NCI-H2196 treated with DMSO at 0.1 percent for 48 hours (cell line): ENCODE measurements around the gene ATP6V1G3.
"Not testable (repeated sequence)": the region's sequence is repeated elsewhere in the genome, so short reads cannot be mapped to it uniquely, and the experiment has no call there.

Experiments used
- DNase-seq: peaks from one replicate; lab custom pipeline; 2025; ENCODE audit not compliant: unreplicated experiment; lab: John Stamatoyannopoulos, UW

Gene ATP6V1G3

GRCh38 chr1:198543670-198544260 is 3.3 kb upstream of the ATP6V1G3 start:
- DNase-seq = no peak

GRCh38 chr1:198542632-198543031 is 2.2 kb upstream of the ATP6V1G3 start:
- no peak for DNase-seq

GRCh38 chr1:198541737-198542136 is 1.3 kb upstream of the ATP6V1G3 start:
- no peak for DNase-seq

- DNase-seq = no peak
These were observed 1.7 kb downstream of the ATP6V1G3 start for GRCh38 chr1:198538579-198539364.

GRCh38 chr1:198535631-198536030 is 4.8 kb downstream of the ATP6V1G3 start:
- no peak for DNase-seq

- DNase-seq = no peak
These were observed 5.7 kb downstream of the ATP6V1G3 start for GRCh38 chr1:198534548-198535418.

GRCh38 chr1:198531891-198532290 is 8.6 kb downstream of the ATP6V1G3 start:
- DNase-seq = no peak

GRCh38 chr1:198530953-198531352 is 9.5 kb downstream of the ATP6V1G3 start:
- no peak for DNase-seq

GRCh38 chr1:198529414-198529813 is 11.1 kb downstream of the ATP6V1G3 start:
- no peak for DNase-seq

- no peak for DNase-seq
These were observed 12.1 kb downstream of the ATP6V1G3 start for GRCh38 chr1:198528364-198528763.

- DNase-seq = no peak
These were observed 15.9 kb downstream of the ATP6V1G3 start for GRCh38 chr1:198524556-198524955.

GRCh38 chr1:198524127-198524526 is 16.4 kb downstream of the ATP6V1G3 start:
- DNase-seq = not testable (repeated sequence)

GRCh38 chr1:198523182-198523950 is 17.1 kb downstream of the ATP6V1G3 start:
- no peak for DNase-seq

- no peak for DNase-seq
These were observed 19.8 kb downstream of the ATP6V1G3 start for GRCh38 chr1:198520524-198521254.

GRCh38 chr1:198519639-198520501 is 20.6 kb downstream of the ATP6V1G3 start:
- no peak for DNase-seq

- no peak for DNase-seq
These were observed 22.8 kb downstream of the ATP6V1G3 start for GRCh38 chr1:198517623-198518199.

GRCh38 chr1:198500096-198500495 is 40.4 kb downstream of the ATP6V1G3 start:
- no peak for DNase-seq

- no peak for DNase-seq
These were observed 40.9 kb downstream of the ATP6V1G3 start for GRCh38 chr1:198499588-198499987.

GRCh38 chr1:198498881-198499280 is 41.6 kb downstream of the ATP6V1G3 start:
- no peak for DNase-seq
